Measurements from ENCODE around the gene RABGEF1. TPM values are rescaled to one million over a fixed set of nuclear protein-coding genes. Genes with fewer than 3 reads are reported as not detected.
A peak's percentile ranks its signal among the peaks of the same experiment; 100 is the strongest.
"Not testable (repeated sequence)": the region's sequence is repeated elsewhere in the genome, so short reads cannot be mapped to it uniquely, and the experiment has no call there.

The RABGEF1 gene
- total and polyA plus RNA-seq, 2 experiments from 2014 or later = 68.2 to 71.5 TPM

DNA sequence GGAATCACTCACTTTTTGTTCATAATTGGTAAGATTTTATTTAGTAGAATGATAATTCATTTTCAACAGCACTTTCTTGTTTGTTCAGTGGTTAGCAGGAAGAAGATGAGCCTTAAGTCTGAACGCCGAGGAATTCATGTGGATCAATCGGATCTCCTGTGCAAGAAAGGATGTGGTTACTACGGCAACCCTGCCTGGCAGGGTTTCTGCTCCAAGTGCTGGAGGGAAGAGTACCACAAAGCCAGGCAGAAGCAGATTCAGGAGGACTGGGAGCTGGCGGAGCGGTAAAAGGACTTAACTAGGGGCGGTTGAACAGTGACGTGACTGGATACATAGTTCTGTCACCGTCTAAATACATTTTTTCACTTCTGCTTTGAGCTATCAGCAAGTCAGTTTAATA, 31.3 kb downstream of the RABGEF1 start:
- peaks cover 28% of the 10 kb centered on the region for H4K20me1 ChIP-seq (ENCODE audit: insufficient read depth)
- H3F3A ChIP-seq (ENCODE audit: insufficient read depth) = peaks cover 31% of the 10 kb centered on the region
- in situ Hi-C loops (cut with MboI) = no loop called here
- H3K79me2 ChIP-seq (ENCODE audit: insufficient read depth) = peaks cover 100% of the 10 kb centered on the region
- no peaks in the 10 kb centered on the region for H3K9me3 ChIP-seq (ENCODE audit: low read depth)
- DNase-seq = no peak
- TF ChIP-seq EZH2phosphoT487 (IDR thresholded peaks at IDR 0.05; ENCODE audit: insufficient read depth, low read depth) = no peak
- 84 to 88% methylated on average over 9 of the region's 9 CpGs for WGBS, 2 experiments (ENCODE audit: low coverage in 1 of 2, low lambda C conversion rate in 2 of 2, missing lambda C conversion rate in 2 of 2)
- no peak overlapping the region for H3K4me2 ChIP-seq (ENCODE audit: unreplicated experiment)
- no peaks in the 10 kb centered on the region for H3K27me3 ChIP-seq (replicated peaks; ENCODE audit: insufficient read depth)
- no peak overlapping the region for H3K27ac ChIP-seq
- H2AFZ ChIP-seq = no peak overlapping the region
- no peak overlapping the region for H3K4me3 ChIP-seq
- peaks cover 32% of the 10 kb centered on the region for H3K36me3 ChIP-seq (ENCODE audit: low read depth)
- peaks cover 18% of the 10 kb centered on the region for H3K4me1 ChIP-seq (ENCODE audit: insufficient read depth)
- H3K9me2 ChIP-seq (ENCODE audit: insufficient read depth) = no peaks in the 10 kb centered on the region
- H3K9ac ChIP-seq = no peak overlapping the region

- in situ Hi-C loops (cut with MboI); H3K27me3 ChIP-seq (replicated peaks; ENCODE audit: insufficient read depth); H3K27ac ChIP-seq; H3K4me3 ChIP-seq; H3K4me2 ChIP-seq (ENCODE audit: unreplicated experiment); H2AFZ ChIP-seq; H3K9ac ChIP-seq; H3K9me2 ChIP-seq (ENCODE audit: insufficient read depth); H3K9me3 ChIP-seq (ENCODE audit: low read depth); DNase-seq: not testable (repeated sequence)
- H3K79me2 ChIP-seq (ENCODE audit: insufficient read depth) = peaks cover 100% of the 10 kb centered on the region
- peaks cover 44% of the 10 kb centered on the region for H3K36me3 ChIP-seq (ENCODE audit: low read depth)
- H3K4me1 ChIP-seq (ENCODE audit: insufficient read depth) = peaks cover 30% of the 10 kb centered on the region
- H4K20me1 ChIP-seq (ENCODE audit: insufficient read depth) = peaks cover 22% of the 10 kb centered on the region
- WGBS, 2 experiments (ENCODE audit: low coverage in 1 of 2, low lambda C conversion rate in 2 of 2, missing lambda C conversion rate in 2 of 2) = 96% methylated on average over 4 of the region's 4 CpGs
- H3F3A ChIP-seq (ENCODE audit: insufficient read depth) = peaks cover 41% of the 10 kb centered on the region
Measured at GRCh38 chr7:66773744-66774143, 33.2 kb downstream of the RABGEF1 start.

GRCh38 chr7:66776383-66776782, 35.9 kb downstream of the RABGEF1 start:
- H3K4me3 ChIP-seq; H2AFZ ChIP-seq; H4K20me1 ChIP-seq (ENCODE audit: insufficient read depth); H3K9ac ChIP-seq; H3K9me2 ChIP-seq (ENCODE audit: insufficient read depth); H3K9me3 ChIP-seq (ENCODE audit: low read depth); H3K27ac ChIP-seq; H3K4me2 ChIP-seq (ENCODE audit: unreplicated experiment); in situ Hi-C loops (cut with MboI); DNase-seq; H3K27me3 ChIP-seq (replicated peaks; ENCODE audit: insufficient read depth): not testable (repeated sequence)
- peaks cover 39% of the 10 kb centered on the region for H3K4me1 ChIP-seq (ENCODE audit: insufficient read depth)
- H3K79me2 ChIP-seq (ENCODE audit: insufficient read depth) = peaks cover 99% of the 10 kb centered on the region
- 96 to 98% methylated on average over 5 of the region's 5 CpGs for WGBS, 2 experiments (ENCODE audit: low coverage in 1 of 2, low lambda C conversion rate in 2 of 2, missing lambda C conversion rate in 2 of 2)
- H3K36me3 ChIP-seq (ENCODE audit: low read depth) = peaks cover 55% of the 10 kb centered on the region
- H3F3A ChIP-seq (ENCODE audit: insufficient read depth) = peaks cover 49% of the 10 kb centered on the region

- Histone ChIP-seq H3K36me3 (ENCODE audit: low read depth) (peaks cover 60% of the 10 kb centered on the region), H3K9me2 (ENCODE audit: insufficient read depth) (no peaks in the 10 kb centered on the region), H3K4me1 (ENCODE audit: insufficient read depth) (peaks cover 39% of the 10 kb centered on the region), H3K9ac (no peak overlapping the region), H3F3A (ENCODE audit: insufficient read depth) (peaks cover 45% of the 10 kb centered on the region), H2AFZ (no peak overlapping the region), H3K79me2 (ENCODE audit: insufficient read depth) (peaks cover 99% of the 10 kb centered on the region), H3K27me3 (replicated peaks; ENCODE audit: insufficient read depth) (no peaks in the 10 kb centered on the region), H3K27ac (no peak overlapping the region), H3K4me3 (no peak overlapping the region), H4K20me1 (ENCODE audit: insufficient read depth) (peaks cover 5% of the 10 kb centered on the region; the same call in 1 of the 2 replicates), H3K9me3 (ENCODE audit: low read depth) (no peaks in the 10 kb centered on the region), H3K4me2 (ENCODE audit: unreplicated experiment) (no peak overlapping the region)
- no peak for TF ChIP-seq EZH2 (IDR thresholded peaks at IDR 0.05; ENCODE audit: insufficient read depth, poor library complexity, severe bottlenecking)
- TF ChIP-seq EZH2phosphoT487 (IDR thresholded peaks at IDR 0.05; ENCODE audit: insufficient read depth, low read depth) = no peak
- 100% methylated on average over 2 of the region's 2 CpGs for WGBS, 2 experiments (ENCODE audit: low coverage in 1 of 2, low lambda C conversion rate in 2 of 2, missing lambda C conversion rate in 2 of 2)
- in situ Hi-C loops (cut with MboI) = no loop called here
- no peak for DNase-seq
Measured at GRCh38 chr7:66776800-66777442, 36.4 kb downstream of the RABGEF1 start.

- H3K36me3 ChIP-seq (ENCODE audit: low read depth) = peaks cover 67% of the 10 kb centered on the region
Measured at GRCh38 chr7:66778201-66778600, 37.7 kb downstream of the RABGEF1 start.

More at GRCh38 chr7:66778201-66778600, 37.7 kb downstream of the RABGEF1 start:
- DNase-seq = peak; percentile 55
- no peaks in the 10 kb centered on the region for H3K9me2 ChIP-seq (ENCODE audit: insufficient read depth)
- H3K27me3 ChIP-seq (replicated peaks; ENCODE audit: insufficient read depth) = no peaks in the 10 kb centered on the region
- no peak overlapping the region for H3K9ac ChIP-seq
- in situ Hi-C loops (cut with MboI) = no loop called here
- H3K9me3 ChIP-seq (ENCODE audit: low read depth) = no peaks in the 10 kb centered on the region
- H3K27ac ChIP-seq = peak overlapping the region; percentile 26
- H3K4me3 ChIP-seq = no peak overlapping the region
- 81 to 89% methylated on average over 4 of the region's 4 CpGs for WGBS, 2 experiments (ENCODE audit: low coverage in 1 of 2, low lambda C conversion rate in 2 of 2, missing lambda C conversion rate in 2 of 2)
- peaks cover 37% of the 10 kb centered on the region for H3K4me1 ChIP-seq (ENCODE audit: insufficient read depth)
- H3K4me2 ChIP-seq (ENCODE audit: unreplicated experiment) = peak overlapping the region; percentile 39
- H3K79me2 ChIP-seq (ENCODE audit: insufficient read depth) = peaks cover 99% of the 10 kb centered on the region
- no peak overlapping the region for H2AFZ ChIP-seq
- peaks cover 36% of the 10 kb centered on the region for H3F3A ChIP-seq (ENCODE audit: insufficient read depth)
- TF ChIP-seq EZH2phosphoT487 (IDR thresholded peaks at IDR 0.05; ENCODE audit: insufficient read depth, low read depth) = no peak
- no peak for TF ChIP-seq EZH2 (IDR thresholded peaks at IDR 0.05; ENCODE audit: insufficient read depth, poor library complexity, severe bottlenecking)
- peaks cover 4% of the 10 kb centered on the region; the same call in 1 of the 2 replicates for H4K20me1 ChIP-seq (ENCODE audit: insufficient read depth)
